ENCODE measurements around the gene F8. TPM values are rescaled to one million over a fixed set of nuclear protein-coding genes. Genes with fewer than 3 reads are reported as not detected.
A peak's percentile ranks its signal among the peaks of the same experiment; 100 is the strongest.

Gene F8
- total and polyA plus RNA-seq, 8 donors, result 4.1 to 27.4 (median 5.2) TPM

- TF ChIP-seq, protein P1, sequence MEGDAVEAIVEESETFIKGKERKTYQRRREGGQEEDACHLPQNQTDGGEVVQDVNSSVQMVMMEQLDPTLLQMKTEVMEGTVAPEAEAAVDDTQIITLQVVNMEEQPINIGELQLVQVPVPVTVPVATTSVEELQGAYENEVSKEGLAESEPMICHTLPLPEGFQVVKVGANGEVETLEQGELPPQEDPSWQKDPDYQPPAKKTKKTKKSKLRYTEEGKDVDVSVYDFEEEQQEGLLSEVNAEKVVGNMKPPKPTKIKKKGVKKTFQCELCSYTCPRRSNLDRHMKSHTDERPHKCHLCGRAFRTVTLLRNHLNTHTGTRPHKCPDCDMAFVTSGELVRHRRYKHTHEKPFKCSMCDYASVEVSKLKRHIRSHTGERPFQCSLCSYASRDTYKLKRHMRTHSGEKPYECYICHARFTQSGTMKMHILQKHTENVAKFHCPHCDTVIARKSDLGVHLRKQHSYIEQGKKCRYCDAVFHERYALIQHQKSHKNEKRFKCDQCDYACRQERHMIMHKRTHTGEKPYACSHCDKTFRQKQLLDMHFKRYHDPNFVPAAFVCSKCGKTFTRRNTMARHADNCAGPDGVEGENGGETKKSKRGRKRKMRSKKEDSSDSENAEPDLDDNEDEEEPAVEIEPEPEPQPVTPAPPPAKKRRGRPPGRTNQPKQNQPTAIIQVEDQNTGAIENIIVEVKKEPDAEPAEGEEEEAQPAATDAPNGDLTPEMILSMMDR (IDR thresholded peaks at IDR 0.05), result no peak
- H3K36me3 ChIP-seq, result no peaks in the 10 kb centered on the region
- peaks cover 0 to 5% of the 10 kb centered on the region in 2 donors for H3K4me1 ChIP-seq
- ATAC-seq (no peak), DNase-seq (no peak)
- peak overlapping the region in 1 of 2 donors; percentile 20 for H3K4me3 ChIP-seq
- intact Hi-C loops (cut with DNase I), result loop anchor here in 1 of 2 donors (5.0 kb wide), 1 partner anchor 76 kb away; no protein-coding TSS in a partner anchor
- no peaks in the 10 kb centered on the region for H3K27me3 ChIP-seq
- H3K9me3 ChIP-seq, result no peaks in the 10 kb centered on the region
- no peak overlapping the region for H3K27ac ChIP-seq
Observed at GRCh38 chrX:154981116-154981411, 41.5 kb downstream of the F8 start.

GRCh38 chrX:154980330-154981115, 42.0 kb downstream of the F8 start:
- TF ChIP-seq, protein P1 (IDR thresholded peaks at IDR 0.05), result peak; percentile 54
- Histone ChIP-seq H3K27ac (peak overlapping the region in 1 of 2 donors; percentile 37), H3K36me3 (no peaks in the 10 kb centered on the region), H3K27me3 (no peaks in the 10 kb centered on the region), H3K9me3 (no peaks in the 10 kb centered on the region), H3K4me1 (peaks cover 0 to 5% of the 10 kb centered on the region in 2 donors), H3K4me3 (peak overlapping the region; percentile 12 to 20)
- intact Hi-C loops (cut with DNase I), result loop anchor here in 1 of 2 donors (5.0 kb wide), 1 partner anchor 77 kb away; no protein-coding TSS in a partner anchor
- DNase-seq, result peak; percentile 52 to 71 (median 60)
- ATAC-seq, result peak; percentile 100

- H3K9me3 ChIP-seq, result no peaks in the 10 kb centered on the region
- no peak overlapping the region for H3K4me3 ChIP-seq
- intact Hi-C loops (cut with DNase I), result loop anchor here in 1 of 2 donors (5.0 kb wide), 1 partner anchor 78 kb away; no protein-coding TSS in a partner anchor
- peak; percentile 11 for ATAC-seq
- H3K4me1 ChIP-seq, result peaks cover 0 to 5% of the 10 kb centered on the region in 2 donors
- H3K27ac ChIP-seq, result no peak overlapping the region
- no peak for DNase-seq
- no peaks in the 10 kb centered on the region for H3K36me3 ChIP-seq
- no peaks in the 10 kb centered on the region for H3K27me3 ChIP-seq
- TF ChIP-seq, protein P1 (IDR thresholded peaks at IDR 0.05), result no peak
Observed at GRCh38 chrX:154979629-154980028, 42.9 kb downstream of the F8 start.

DNA sequence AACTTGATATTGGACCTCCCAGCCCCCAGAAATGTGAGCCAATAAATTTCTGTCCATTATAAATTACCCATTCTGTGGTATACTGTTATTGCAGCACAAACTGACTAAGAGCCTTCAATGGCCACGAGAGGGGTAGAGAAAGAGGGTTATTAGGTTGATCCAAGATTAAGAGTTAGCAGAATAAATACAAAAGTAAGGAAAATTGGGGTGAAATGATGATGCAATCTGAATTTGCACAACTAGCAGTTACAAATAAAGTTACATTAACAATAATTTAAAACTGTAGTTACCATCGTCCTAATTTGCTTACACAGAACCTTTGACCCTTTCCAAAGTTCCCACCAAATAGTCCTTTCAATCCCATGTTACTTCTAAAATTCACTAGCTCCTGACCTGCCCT, 54.2 kb downstream of the F8 start:
- Histone ChIP-seq H3K4me3 (no peak overlapping the region), H3K9me3 (no peaks in the 10 kb centered on the region), H3K4me1 (no peaks in the 10 kb centered on the region), H3K27me3 (no peaks in the 10 kb centered on the region), H3K36me3 (no peaks in the 10 kb centered on the region), H3K27ac (no peak overlapping the region)
- intact Hi-C loops (cut with DNase I), result no loop called here
- TF ChIP-seq, protein P1 (IDR thresholded peaks at IDR 0.05), result no peak
- ATAC-seq, result no peak
- no peak for DNase-seq

GRCh38 chrX:154967603-154968002, 54.9 kb downstream of the F8 start:
- intact Hi-C loops (cut with DNase I), result no loop called here

More at GRCh38 chrX:154967603-154968002, 54.9 kb downstream of the F8 start:
- H3K9me3 ChIP-seq, result no peaks in the 10 kb centered on the region
- no peak overlapping the region for H3K27ac ChIP-seq
- TF ChIP-seq, protein P1 (IDR thresholded peaks at IDR 0.05), result no peak
- H3K36me3 ChIP-seq, result no peaks in the 10 kb centered on the region
- DNase-seq, result no peak
- H3K27me3 ChIP-seq, result no peaks in the 10 kb centered on the region
- no peak overlapping the region for H3K4me3 ChIP-seq
- H3K4me1 ChIP-seq, result no peaks in the 10 kb centered on the region
- no peak for ATAC-seq

Data from left lung (tissue), 10 donors.